HG03439 (cell line): ENCODE data around the gene PRLH.

Experiments
- ATAC-seq: cut with Tn5 transposase; IDR thresholded peaks from one replicate; pipeline ENCODE4 v1.9.1; 2021; ENCODE audit warnings: mild to moderate bottlenecking, moderate library complexity; ENCODE audit not compliant: unreplicated experiment

The PRLH gene

DNA sequence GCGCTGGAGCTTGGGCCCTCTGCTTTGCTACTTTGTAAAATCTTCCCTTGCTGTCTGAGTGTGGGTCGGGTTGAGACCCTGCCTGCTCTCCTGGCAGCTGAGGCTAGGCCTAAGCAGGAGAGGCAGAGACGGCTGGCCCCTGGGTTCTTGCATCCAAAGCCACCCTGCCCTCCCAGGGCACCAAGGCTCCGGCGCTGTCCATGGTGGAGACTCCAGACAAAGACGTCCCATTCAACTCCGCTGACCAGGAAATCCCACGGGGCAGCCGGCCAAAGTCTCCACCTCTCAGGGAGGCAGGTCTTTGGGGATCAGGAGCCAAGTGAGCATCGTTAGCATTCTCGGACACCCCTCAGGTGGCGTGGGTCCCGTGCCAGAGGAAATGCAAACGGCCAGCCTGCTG lies 2.6 kb upstream of the PRLH start:
- no peak for ATAC-seq

DNA sequence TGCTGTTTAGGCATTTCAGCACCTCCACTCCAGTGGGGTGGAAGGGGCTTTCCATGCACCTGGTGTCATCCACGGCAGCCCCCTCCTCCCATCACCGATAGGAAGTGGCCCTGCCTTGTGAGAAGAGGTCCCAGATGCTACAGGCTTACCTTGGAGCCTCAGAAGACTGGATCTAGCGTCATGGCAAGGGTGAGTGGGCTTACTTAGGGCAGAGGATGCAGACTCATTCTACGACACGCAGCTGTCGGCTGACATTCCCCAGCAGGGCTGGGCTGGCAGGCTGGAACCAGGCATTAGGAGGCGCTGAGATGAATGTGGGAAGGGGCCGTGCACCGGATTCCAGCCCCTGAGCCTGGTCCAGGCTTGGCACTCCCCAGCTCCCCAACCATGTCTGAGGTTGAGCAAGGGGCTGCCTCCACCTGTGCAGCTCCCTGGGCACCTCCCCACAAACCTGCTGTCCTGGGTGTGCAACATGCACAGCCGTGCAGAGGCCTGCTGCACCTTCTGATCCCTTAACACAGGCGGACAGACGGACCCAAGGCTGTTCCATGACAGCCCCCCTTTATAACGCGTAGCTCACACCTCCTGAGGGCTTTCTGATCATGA lies 1.7 kb upstream of the PRLH start:
- ATAC-seq = no peak

GRCh38 chr2:237565974-237566373 lies 400 bp upstream of the PRLH start:
- ATAC-seq = no peak

DNA sequence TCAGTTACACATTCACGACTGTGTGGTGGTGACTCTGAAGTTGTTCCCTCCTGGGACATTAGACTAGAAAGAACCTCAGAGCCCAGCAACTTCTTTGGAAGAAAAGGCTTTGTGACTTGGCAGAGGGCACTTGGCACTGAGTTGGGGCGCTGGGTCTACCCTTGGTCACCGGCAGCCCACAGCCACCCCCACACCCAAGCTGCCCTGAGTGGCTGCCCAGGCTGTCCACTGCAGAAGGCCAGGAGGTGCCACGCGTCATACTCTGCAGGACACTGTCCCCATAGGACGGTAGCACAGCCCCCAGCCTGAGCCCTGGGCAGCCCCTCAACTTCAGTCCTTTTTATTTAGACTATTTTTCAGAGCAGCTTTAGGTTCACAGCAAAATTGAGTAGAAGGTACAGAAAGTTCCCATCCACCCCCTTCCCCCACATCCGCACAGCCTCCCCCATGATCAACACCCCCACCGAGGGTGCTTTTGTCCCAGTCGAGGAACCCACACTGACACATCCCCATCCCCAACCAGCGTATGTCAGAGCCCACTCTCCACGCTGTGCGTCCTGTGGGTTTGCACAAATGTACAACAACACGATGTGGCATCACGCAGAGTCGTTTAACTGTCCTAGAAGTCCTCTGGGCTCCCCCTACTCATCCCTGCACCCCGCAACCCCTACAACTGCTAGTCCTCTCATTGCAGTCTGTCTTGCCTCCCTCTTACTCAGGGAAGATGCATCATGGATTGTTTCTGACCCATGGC lies 1.1 kb downstream of the PRLH start:
- no peak for ATAC-seq

GRCh38 chr2:237568121-237568660 lies 1.8 kb downstream of the PRLH start:
- ATAC-seq = no peak

- no peak for ATAC-seq
Measured at GRCh38 chr2:237569041-237569440, 2.7 kb downstream of the PRLH start.

DNA sequence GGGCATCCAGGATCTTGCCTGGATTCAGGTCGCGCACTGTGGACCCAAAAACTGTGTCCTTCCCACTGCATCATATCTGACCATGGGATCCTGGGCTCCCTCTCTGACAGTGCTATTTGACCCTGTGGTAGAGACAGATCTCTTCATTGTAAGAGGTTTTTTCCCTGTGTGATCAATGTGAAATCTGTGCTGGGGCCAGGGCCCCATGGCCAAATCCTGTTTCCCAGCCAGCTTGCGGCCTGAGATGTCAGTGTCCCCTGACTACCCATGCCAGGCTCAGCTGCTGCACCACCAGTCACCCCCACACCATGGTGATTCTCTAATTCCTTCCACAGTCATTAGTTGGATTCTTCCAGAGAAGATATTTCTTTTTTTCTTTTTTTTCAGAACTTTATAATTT lies 3.5 kb downstream of the PRLH start:
- no peak for ATAC-seq

- ATAC-seq = no peak
Measured at GRCh38 chr2:237570776-237571335, 4.5 kb downstream of the PRLH start.

- ATAC-seq = peak; percentile 10
Measured at GRCh38 chr2:237571551-237571950, 5.2 kb downstream of the PRLH start.

DNA sequence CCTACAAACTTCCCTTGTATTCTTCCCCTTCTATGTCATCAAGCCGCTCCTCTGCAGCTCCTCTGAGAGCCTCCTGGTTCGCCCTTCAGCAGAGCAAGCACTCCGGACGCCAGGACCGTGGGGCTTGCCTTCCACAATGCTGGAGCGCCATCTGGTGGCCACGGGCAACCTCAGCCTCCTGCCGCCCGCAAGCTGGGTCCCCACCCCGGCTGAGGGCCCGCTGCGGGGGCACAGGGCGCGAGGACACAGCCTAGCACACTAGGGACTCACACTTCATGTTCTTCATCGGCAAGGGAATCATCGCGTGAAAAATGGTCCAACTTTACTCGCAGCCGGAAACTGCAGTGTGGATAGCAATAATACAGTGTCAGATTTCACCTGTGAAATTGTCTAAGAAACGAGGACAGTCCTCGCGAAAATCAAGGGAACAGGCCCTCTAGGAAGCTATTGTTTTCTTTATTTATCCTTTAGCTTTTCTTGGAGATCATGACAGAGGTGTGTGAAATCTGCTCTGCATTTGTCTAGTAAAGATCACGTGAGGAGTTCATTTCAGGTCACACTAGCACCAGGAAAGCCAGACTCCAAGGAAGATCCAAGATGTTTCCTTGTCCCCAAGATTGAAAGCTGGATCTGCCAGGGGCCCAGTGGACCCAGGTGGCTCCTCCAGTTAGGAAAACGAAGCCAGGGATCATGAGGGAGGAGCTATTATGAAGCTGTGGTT lies 5.8 kb downstream of the PRLH start:
- peak; percentile 79 for ATAC-seq

GRCh38 chr2:237572742-237573101 lies 6.3 kb downstream of the PRLH start:
- no peak for ATAC-seq

DNA sequence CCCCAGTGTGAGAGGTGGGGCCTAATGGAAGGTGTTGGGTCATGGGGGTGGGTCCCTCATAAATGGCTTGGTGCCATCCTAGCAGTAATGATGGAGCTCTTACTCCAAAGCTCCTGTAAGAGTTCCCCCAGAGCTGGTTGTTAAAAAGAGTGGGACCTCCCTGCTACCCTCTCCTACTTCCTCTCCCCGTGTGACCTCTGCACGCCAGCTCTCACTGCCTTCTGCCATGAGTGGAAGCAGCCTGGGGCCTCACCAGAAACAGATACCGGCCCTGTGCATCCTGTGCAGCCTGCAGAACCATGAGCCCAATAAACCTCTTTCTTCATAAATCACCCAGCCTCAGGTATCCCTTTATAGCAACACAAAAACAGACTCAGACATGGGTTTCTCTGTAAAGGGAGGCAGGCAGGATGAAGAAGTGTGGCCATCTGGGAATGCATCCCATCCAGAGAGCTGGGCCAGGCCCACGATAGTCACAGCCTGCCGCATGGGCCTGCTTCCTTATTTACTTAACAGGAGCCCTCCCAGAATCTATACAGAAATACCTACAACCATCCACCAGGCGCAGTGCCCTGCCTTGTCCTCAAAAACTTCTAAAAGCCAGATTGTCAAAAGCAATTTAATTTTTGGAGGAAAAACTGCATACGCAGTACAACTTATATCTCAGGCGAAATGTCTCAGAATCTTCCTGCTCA lies 7.5 kb downstream of the PRLH start:
- ATAC-seq = no peak

DNA sequence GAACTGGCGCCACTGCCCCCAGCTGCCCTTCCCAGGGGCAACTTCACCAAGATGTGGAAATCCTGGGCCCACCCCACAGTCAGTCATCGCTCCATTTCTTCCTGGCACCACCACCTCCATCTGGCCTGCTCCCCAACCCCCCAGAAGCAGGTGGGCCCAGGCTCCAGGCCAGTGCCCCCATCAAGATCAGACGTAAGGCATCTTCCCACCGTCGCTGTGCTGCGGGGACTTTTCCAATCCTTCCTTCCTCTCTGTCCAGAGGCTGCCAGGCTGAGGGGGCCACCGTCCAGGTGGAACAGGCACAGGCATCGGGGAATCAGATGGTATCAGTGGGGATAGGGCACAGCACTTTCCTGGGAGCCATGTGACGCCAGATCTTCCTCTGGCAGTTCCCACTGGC lies 8.1 kb downstream of the PRLH start:
- ATAC-seq = no peak

DNA sequence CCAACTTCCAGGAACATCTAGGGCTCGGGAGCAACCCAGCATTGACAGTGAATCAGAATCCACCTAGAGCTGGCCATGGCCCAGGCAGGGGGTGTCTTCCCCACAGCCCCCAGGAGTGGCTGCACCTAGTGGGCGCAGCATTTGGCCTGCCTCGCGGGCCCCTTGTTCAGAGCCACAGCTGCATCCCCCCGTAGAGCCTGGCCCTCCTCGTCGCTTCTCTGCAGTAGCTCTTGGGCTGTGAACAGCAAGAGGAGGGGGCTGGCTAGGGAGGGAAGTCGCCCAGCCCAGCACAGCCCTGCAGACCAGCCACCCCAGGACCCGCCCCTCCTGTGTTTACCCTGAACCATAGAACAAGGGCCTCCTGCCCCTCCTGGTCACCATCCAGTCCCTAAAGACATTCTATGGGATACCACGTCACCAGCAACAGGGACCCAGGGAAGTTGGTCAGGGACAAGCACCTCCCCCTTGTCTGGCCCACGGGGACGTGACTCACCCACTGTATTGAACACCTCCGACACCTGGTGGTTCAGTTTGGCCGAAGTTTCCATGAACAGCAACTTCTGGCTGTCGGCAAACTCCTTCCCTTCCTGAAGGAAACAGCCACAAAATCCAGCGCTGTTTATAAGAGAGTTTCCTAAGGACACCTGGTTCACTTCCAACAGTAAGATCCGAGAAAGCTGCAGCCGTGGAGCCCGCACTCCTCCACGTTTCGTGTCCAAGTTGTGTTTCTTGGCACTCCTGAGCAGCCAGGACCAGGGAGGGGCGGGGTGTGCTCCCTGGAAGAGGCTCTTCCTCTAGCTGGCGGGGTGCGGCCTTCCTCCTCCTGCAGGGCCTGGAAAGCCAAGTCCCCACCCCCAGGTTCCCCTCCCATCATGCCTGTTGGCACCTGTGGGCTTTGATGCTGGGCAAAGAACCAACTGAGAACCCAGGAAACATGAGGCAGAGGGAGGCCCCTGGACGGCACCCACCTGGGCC lies 8.8 kb downstream of the PRLH start:
- no peak for ATAC-seq

GRCh38 chr2:237575869-237576862 lies 9.8 kb downstream of the PRLH start:
- no peak for ATAC-seq

GRCh38 chr2:237576974-237577373 lies 10.6 kb downstream of the PRLH start:
- no peak for ATAC-seq

- no peak for ATAC-seq
Measured at GRCh38 chr2:237577458-237577857, 11.1 kb downstream of the PRLH start.
